Measurements from ENCODE around the gene PTPA.

DNA sequence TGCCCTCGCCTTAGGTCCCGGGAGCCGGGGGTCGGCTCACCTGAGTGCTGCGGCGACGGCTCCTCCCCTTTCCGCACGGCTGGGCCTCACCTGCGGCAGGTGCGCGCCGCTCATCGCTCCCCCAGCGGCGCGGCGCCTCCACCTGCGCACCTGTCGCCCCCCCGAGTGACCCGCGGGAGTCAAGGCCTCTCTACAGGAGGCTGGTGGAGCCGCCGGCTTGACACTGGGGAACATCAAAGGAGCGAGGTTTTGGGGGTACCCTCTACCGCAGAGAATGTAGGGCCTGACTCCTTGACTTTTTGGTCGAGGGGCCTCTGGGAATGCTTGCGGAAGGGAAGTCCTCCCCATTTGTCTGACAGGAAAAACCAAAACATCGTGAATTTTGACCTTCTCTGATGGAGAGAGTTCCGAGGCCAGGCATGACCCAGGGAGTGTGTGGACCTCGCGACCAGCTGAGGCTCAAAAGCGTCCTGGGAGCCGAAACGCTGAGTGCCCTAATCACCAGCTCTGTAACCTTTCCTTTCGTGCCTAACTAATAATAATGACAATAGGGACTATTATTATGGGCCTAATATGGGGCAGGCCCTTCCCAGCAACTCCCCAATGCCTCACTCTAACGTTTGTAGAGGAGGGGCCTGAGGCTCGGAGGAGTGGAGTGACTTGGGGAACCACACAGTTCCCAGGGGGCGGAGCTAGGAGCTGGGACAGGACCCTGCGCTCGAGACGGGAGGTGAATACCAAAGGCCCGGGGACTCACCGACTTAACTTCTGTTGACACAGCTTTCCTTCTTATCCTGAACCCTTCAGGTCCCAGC lies 67.6 kb downstream of the PTPA start:
- TF ChIP-seq, protein P1, sequence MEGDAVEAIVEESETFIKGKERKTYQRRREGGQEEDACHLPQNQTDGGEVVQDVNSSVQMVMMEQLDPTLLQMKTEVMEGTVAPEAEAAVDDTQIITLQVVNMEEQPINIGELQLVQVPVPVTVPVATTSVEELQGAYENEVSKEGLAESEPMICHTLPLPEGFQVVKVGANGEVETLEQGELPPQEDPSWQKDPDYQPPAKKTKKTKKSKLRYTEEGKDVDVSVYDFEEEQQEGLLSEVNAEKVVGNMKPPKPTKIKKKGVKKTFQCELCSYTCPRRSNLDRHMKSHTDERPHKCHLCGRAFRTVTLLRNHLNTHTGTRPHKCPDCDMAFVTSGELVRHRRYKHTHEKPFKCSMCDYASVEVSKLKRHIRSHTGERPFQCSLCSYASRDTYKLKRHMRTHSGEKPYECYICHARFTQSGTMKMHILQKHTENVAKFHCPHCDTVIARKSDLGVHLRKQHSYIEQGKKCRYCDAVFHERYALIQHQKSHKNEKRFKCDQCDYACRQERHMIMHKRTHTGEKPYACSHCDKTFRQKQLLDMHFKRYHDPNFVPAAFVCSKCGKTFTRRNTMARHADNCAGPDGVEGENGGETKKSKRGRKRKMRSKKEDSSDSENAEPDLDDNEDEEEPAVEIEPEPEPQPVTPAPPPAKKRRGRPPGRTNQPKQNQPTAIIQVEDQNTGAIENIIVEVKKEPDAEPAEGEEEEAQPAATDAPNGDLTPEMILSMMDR (IDR thresholded peaks at IDR 0.05), result no peak
- no peak for TF ChIP-seq ZFX (IDR thresholded peaks at IDR 0.05; ENCODE audit: borderline replicate concordance)
